HCT116 (cell line): ENCODE data around the gene APC2. TPM values are rescaled to one million over a fixed set of nuclear protein-coding genes. Genes with fewer than 3 reads are reported as not detected.

ENCODE experiments used
- ATAC-seq: fragments of 200-7000 bp; cut with Tn5 transposase; 2 replicates; pipeline ENCODE4 v1.9.1; 2020; ENCODE audit warnings: mild to moderate bottlenecking, moderate library complexity
- BruUV-seq: library from RNA; stranded (reverse); fragments of 400-500 nt; replicated peaks from 2 replicates; lab custom pipeline; 2021; lab: Mats Ljungman, UMichigan
- CTCF ChIA-PET: fragments of 300-600 bp; sonication (Branson Sonifier 250); formaldehyde crosslinking; loops from one replicate; lab custom pipeline; 2021; ENCODE audit warnings: antibody characterized with exemption; lab: Charles Lee
- POLR2A ChIA-PET: fragments of 300-600, 350-600 bp; sonication (Branson Sonifier 250); formaldehyde crosslinking; loops from one replicate; lab custom pipeline; 2021; ENCODE audit warnings: antibody characterized with exemption; lab: Charles Lee
- RAD21 ChIA-PET, 2 experiments: fragments of 300-600 bp; sonication (Branson Sonifier 250); formaldehyde crosslinking; loops; one replicate each; lab custom pipeline; 2023; ENCODE audit warnings: low total read pairs in 2 of 2; ENCODE audit not compliant: uncharacterized antibody in 2 of 2, unreplicated experiment in 2 of 2, low non-redundant PET in 1 of 2; lab: Charles Lee
- DNase-seq: peaks from one replicate; pipeline ENCODE4 v3.0.0-alpha.2; 2010; ENCODE audit warnings: low read depth, low spot score
- H2AFZ ChIP-seq: fragments of 200-600 bp; shearing (Covaris generic), sonication (generic); 2 replicates; pipeline ENCODE4 v1.6.1; 2017; ENCODE audit warnings: low read depth, mixed run types, mixed read lengths, antibody characterized with exemption, low read length; ENCODE audit not compliant: poor library complexity, severe bottlenecking
- H3K27ac ChIP-seq: 2 replicates; pipeline ENCODE4 v1.5.1; 2012; ENCODE audit warnings: low read depth, low read length
- H3K27me3 ChIP-seq: fragments of 200-600 bp; sonication (generic); 2 replicates; pipeline ENCODE4 v1.6.1; 2016; ENCODE audit warnings: mixed run types, low read length, mixed read lengths; ENCODE audit not compliant: insufficient read depth
- H3K36me3 ChIP-seq, 2 experiments: fragments of 200-500 bp in 1 of 2; fragments of 200-600 bp in 1 of 2; sonication (Bioruptor generic) in 1 of 2; sonication (generic) in 1 of 2; 2 replicates each; pipeline versions ENCODE4 v1.5.1 to v1.6.1; 2014 to 2016; ENCODE audit warnings: low read length in 2 of 2, inconsistent platforms in 1 of 2, mixed read lengths in 1 of 2, mixed run types in 1 of 2; ENCODE audit not compliant: insufficient read depth in 2 of 2, control insufficient read depth in 1 of 2
- H3K4me1 ChIP-seq, 2 experiments: fragments of 200-600 bp in 1 of 2; sonication (generic) in 1 of 2; 2 replicates each; pipeline versions ENCODE4 v1.5.1 to v1.6.1; 2012 to 2017; ENCODE audit warnings: low read length in 2 of 2, inconsistent platforms in 1 of 2, mild to moderate bottlenecking in 1 of 2, mixed read lengths in 1 of 2, mixed run types in 1 of 2, moderate library complexity in 1 of 2; ENCODE audit not compliant: insufficient read depth in 2 of 2, control insufficient read depth in 1 of 2
- H3K4me2 ChIP-seq: fragments of 200-600 bp; sonication (generic); 2 replicates; pipeline ENCODE4 v1.6.1; 2017; ENCODE audit warnings: mixed run types, low read length, mixed read lengths
- H3K4me3 ChIP-seq, 2 experiments: fragments of 200-600 bp in 1 of 2; sonication (generic) in 1 of 2; replicated peaks in 1 of 2; 2 replicates each; pipeline ENCODE4 v1.5.1; 2011 to 2016; ENCODE audit warnings: low read length in 2 of 2, control low read depth in 1 of 2, low read depth in 1 of 2, mild to moderate bottlenecking in 1 of 2, mixed read lengths in 1 of 2, mixed run types in 1 of 2
- H3K79me2 ChIP-seq: fragments of 200-600 bp; sonication (generic); 2 replicates; pipeline ENCODE4 v1.6.1; 2017; ENCODE audit warnings: mild to moderate bottlenecking, mixed run types, low read length, moderate library complexity, mixed read lengths; ENCODE audit not compliant: insufficient read depth
- H3K9ac ChIP-seq: fragments of 200-600 bp; sonication (generic); 2 replicates; pipeline ENCODE4 v1.6.1; 2016; ENCODE audit warnings: low read length, mixed read lengths
- H3K9me2 ChIP-seq: fragments of 200-600 bp; sonication (generic), shearing (Covaris generic); 2 replicates; pipeline ENCODE4 v1.6.1; 2017; ENCODE audit warnings: mixed run types, mild to moderate bottlenecking, moderate library complexity; ENCODE audit not compliant: insufficient read depth
- H3K9me3 ChIP-seq, 2 experiments: fragments of 200-500 bp in 1 of 2; fragments of 200-600 bp in 1 of 2; sonication (Bioruptor generic) in 1 of 2; sonication (generic) in 1 of 2; 2 replicates each; pipeline ENCODE4 v1.6.1; 2014 to 2017; ENCODE audit warnings: low read length in 2 of 2, mixed read lengths in 2 of 2, inconsistent platforms in 1 of 2, low read depth in 1 of 2, mild to moderate bottlenecking in 1 of 2, mixed run types in 1 of 2, moderate library complexity in 1 of 2; ENCODE audit not compliant: control insufficient read depth in 1 of 2, insufficient read depth in 1 of 2
- H4K20me1 ChIP-seq: fragments of 200-600 bp; sonication (generic), shearing (Covaris generic); 2 replicates; pipeline ENCODE4 v1.6.1; 2017; ENCODE audit warnings: mixed run types, mild to moderate bottlenecking, moderate library complexity; ENCODE audit not compliant: insufficient read depth
- ELF1 ChIP-seq: IDR thresholded peaks from 2 replicates; pipeline ENCODE4 v1.6.1; 2012; ENCODE audit warnings: low read depth, borderline replicate concordance
- EZH2 ChIP-seq: fragments of 200-600 bp; sonication (generic); IDR thresholded peaks from 2 replicates; pipeline ENCODE4 v1.6.1; 2017; ENCODE audit warnings: antibody characterized with exemption, mixed run types
- POLR2AphosphoS5 ChIP-seq: IDR thresholded peaks from 2 replicates; pipeline ENCODE4 v1.6.1; 2011; ENCODE audit warnings: mild to moderate bottlenecking, low read depth, low read length, moderate library complexity
- SIN3A ChIP-seq: IDR thresholded peaks from 2 replicates; pipeline ENCODE4 v1.6.1; 2012; ENCODE audit warnings: low read depth
- SRF ChIP-seq: IDR thresholded peaks from 2 replicates; pipeline ENCODE4 v1.6.1; 2012; ENCODE audit warnings: low read depth
- TCF7L2 ChIP-seq: IDR thresholded peaks from 2 replicates; pipeline ENCODE4 v1.7.0; 2011; ENCODE audit warnings: borderline replicate concordance, inconsistent platforms; ENCODE audit not compliant: insufficient read depth, insufficient read length; ENCODE audit errors: extremely low read depth
- ZFX ChIP-seq: fragments of 450-650 bp; IDR thresholded peaks from 2 replicates; pipeline ENCODE4 v1.6.1; 2017
- intact Hi-C: fragments of 100-400 bp; cut with micrococcal nuclease; formaldehyde crosslinking; loops from 2 replicates; pipeline ENCODE4 v1.10.0; 2022
- total RNA-seq: library from RNA; stranded (reverse); gene quantifications from one replicate; pipeline ENCODE4 v1.2.1, GENCODE V29; 2021; ENCODE audit not compliant: unreplicated experiment
- TF ChIP-seq, protein P1 (sequence below): IDR thresholded peaks from 2 replicates; pipeline ENCODE4 v1.6.1; 2012; ENCODE audit warnings: low read depth
- TF ChIP-seq, protein P2 (sequence below): IDR thresholded peaks from 2 replicates; pipeline ENCODE4 v1.6.1; 2012
- TF ChIP-seq, protein P3 (sequence below): IDR thresholded peaks from 2 replicates; pipeline ENCODE4 v1.6.1; 2011; ENCODE audit warnings: mild to moderate bottlenecking, low read length, moderate library complexity; ENCODE audit not compliant: insufficient replicate concordance; ENCODE audit errors: extremely low read depth

APC2 gene
- total RNA-seq, 1 experiment from 2014 or later = 1.6 TPM

DNA sequence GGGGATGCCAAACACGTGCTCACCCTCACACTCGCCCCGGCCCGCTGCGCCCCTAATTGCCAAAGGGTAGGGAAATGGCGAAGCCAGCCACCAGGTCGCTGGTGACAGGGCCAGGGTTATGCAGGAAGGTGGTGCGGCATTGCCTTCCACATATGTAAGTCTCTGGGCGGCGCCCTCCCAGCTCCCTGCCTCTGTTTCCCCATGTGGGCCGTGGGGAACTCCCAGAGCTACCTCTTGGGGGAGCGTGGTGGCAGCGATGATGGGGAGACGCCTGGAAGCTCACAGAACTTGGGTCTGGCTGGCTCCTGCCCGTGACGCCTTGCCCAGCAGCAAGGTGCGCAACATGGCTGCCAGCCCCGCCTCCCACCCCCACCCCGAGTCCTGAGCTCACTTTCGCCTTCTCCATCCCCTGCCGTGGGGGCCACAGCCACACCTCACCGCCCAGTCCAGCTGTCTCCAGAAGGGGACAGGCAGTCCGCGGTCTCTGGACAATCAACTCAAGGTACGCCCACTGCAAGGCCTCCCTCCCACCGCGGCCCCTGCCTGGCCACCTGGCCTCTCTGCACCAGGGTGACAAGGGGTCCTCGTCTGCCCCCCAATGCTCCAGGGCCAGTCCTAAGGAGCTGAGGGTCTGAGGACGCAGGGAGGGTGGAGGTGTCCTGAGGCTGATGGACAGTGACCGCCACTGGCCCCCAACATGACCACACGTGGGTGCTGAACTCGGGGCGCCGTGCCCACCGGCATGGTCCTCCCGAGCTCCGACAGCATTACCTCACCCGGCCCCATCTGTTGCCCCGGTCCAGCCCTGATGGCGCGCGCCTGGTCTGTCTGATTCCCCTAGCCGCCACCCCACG lies 22.5 kb downstream of the APC2 start:
- Histone ChIP-seq H3K4me3 (no peak overlapping the region), H3K4me2 (0 out of 2 replicates have a peak overlapping the region, but pooled peaks have one; percentile 96), H3K27me3 (no peaks in the 10 kb centered on the region), H3K36me3 (peaks cover 3 to 4% of the 10 kb centered on the region in 2 experiments; a peak in 2 of 4 replicates), H2AFZ (no peak overlapping the region), H3K27ac (no peak overlapping the region; the same call in 1 of the 2 replicates), H3K9ac (no peak overlapping the region), H3K9me2 (no peaks in the 10 kb centered on the region), H3K4me1 (peaks cover 20 to 44% of the 10 kb centered on the region in 2 experiments), H4K20me1 (no peaks in the 10 kb centered on the region), H3K79me2 (peaks cover 30% of the 10 kb centered on the region), H3K9me3 (no peaks in the 10 kb centered on the region)
- no TSS peak for BruUV-seq
- CTCF ChIA-PET = interaction anchor here (1.1 to 1.7 kb wide), 2 partner anchors 28 to 157 kb away, joined by 3 to 7 read pairs; no protein-coding TSS in a partner anchor
- no peak for ATAC-seq
- POLR2A ChIA-PET = interaction anchor here (1.0 to 2.4 kb wide), 5 partner anchors 17 to 339 kb away, joined by 3 to 8 read pairs (median 5); partner anchors contain the start of gene REEP6
- no peak for DNase-seq
- RAD21 ChIA-PET = interaction anchor here (0.5 to 0.7 kb wide), 2 partner anchors 15 to 63 kb away, joined by 3 read pairs; no protein-coding TSS in a partner anchor
- no peak for TF ChIP-seq SRF
- no peak for TF ChIP-seq EZH2
- TF ChIP-seq, protein P1, sequence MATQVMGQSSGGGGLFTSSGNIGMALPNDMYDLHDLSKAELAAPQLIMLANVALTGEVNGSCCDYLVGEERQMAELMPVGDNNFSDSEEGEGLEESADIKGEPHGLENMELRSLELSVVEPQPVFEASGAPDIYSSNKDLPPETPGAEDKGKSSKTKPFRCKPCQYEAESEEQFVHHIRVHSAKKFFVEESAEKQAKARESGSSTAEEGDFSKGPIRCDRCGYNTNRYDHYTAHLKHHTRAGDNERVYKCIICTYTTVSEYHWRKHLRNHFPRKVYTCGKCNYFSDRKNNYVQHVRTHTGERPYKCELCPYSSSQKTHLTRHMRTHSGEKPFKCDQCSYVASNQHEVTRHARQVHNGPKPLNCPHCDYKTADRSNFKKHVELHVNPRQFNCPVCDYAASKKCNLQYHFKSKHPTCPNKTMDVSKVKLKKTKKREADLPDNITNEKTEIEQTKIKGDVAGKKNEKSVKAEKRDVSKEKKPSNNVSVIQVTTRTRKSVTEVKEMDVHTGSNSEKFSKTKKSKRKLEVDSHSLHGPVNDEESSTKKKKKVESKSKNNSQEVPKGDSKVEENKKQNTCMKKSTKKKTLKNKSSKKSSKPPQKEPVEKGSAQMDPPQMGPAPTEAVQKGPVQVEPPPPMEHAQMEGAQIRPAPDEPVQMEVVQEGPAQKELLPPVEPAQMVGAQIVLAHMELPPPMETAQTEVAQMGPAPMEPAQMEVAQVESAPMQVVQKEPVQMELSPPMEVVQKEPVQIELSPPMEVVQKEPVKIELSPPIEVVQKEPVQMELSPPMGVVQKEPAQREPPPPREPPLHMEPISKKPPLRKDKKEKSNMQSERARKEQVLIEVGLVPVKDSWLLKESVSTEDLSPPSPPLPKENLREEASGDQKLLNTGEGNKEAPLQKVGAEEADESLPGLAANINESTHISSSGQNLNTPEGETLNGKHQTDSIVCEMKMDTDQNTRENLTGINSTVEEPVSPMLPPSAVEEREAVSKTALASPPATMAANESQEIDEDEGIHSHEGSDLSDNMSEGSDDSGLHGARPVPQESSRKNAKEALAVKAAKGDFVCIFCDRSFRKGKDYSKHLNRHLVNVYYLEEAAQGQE = no peak
- TF ChIP-seq ZFX = no peak
- TF ChIP-seq TCF7L2 = no peak
- TF ChIP-seq, protein P2, sequence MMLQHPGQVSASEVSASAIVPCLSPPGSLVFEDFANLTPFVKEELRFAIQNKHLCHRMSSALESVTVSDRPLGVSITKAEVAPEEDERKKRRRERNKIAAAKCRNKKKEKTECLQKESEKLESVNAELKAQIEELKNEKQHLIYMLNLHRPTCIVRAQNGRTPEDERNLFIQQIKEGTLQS = no peak
- no peak for TF ChIP-seq ELF1
- TF ChIP-seq POLR2AphosphoS5 = no peak
- TF ChIP-seq, protein P3, sequence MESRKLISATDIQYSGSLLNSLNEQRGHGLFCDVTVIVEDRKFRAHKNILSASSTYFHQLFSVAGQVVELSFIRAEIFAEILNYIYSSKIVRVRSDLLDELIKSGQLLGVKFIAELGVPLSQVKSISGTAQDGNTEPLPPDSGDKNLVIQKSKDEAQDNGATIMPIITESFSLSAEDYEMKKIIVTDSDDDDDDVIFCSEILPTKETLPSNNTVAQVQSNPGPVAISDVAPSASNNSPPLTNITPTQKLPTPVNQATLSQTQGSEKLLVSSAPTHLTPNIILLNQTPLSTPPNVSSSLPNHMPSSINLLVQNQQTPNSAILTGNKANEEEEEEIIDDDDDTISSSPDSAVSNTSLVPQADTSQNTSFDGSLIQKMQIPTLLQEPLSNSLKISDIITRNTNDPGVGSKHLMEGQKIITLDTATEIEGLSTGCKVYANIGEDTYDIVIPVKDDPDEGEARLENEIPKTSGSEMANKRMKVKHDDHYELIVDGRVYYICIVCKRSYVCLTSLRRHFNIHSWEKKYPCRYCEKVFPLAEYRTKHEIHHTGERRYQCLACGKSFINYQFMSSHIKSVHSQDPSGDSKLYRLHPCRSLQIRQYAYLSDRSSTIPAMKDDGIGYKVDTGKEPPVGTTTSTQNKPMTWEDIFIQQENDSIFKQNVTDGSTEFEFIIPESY = no peak
- TF ChIP-seq SIN3A = no peak
- intact Hi-C loops = no loop called here
